Skeletal muscle satellite cell (primary cell): ENCODE data around the gene NUTF2.
"Not testable (repeated sequence)": the region's sequence is repeated elsewhere in the genome, so short reads cannot be mapped to it uniquely, and the experiment has no call there.

Experiments
- H3K27me3 ChIP-seq: 2 replicates; pipeline ENCODE4 v1.7.0; 2013; ENCODE audit warnings: low read length; ENCODE audit not compliant: control insufficient read depth, insufficient read depth
- H3K36me3 ChIP-seq: 2 replicates; pipeline ENCODE4 v1.7.0; 2013; ENCODE audit warnings: mild to moderate bottlenecking, control low read depth, low read length; ENCODE audit not compliant: insufficient read depth
- H3K4me1 ChIP-seq: 2 replicates; pipeline ENCODE4 v1.7.0; 2013; ENCODE audit warnings: low read length; ENCODE audit not compliant: control insufficient read depth, insufficient read depth
- H3K4me2 ChIP-seq: 2 replicates; pipeline ENCODE4 v1.7.0; 2013; ENCODE audit warnings: mild to moderate bottlenecking, low read length
- H3K4me3 ChIP-seq: 2 replicates; pipeline ENCODE4 v1.7.0; 2013; ENCODE audit warnings: low read length
- H3K9ac ChIP-seq: 2 replicates; pipeline ENCODE4 v1.7.0; 2013; ENCODE audit warnings: mild to moderate bottlenecking, low read depth, low read length, moderate library complexity
- H3K9me3 ChIP-seq: replicated peaks from 2 replicates; pipeline ENCODE4 v1.7.0; 2013; ENCODE audit warnings: mild to moderate bottlenecking, control low read depth, low read length

The NUTF2 gene

DNA sequence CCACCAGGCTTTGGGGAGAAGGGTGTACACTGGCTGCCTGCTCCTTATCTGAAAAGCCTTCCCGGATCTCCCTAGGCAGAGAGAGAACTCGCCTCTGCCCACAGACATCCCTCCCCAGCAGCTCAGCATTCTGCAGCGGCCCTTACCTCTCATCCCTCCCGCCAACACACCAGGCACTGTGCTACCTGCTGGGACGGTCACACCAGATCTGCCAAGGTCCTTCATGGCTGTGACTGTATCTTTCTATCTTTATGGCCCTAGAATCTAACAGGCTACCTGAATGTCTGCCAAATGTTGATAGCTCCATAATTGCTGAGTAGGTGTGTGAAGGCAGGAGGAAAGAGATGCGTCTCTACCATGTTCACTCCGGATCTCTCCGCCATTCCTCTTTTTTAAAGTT, 32.2 kb upstream of the NUTF2 start:
- no peaks in the 10 kb centered on the region for H3K36me3 ChIP-seq
- no peaks in the 10 kb centered on the region for H3K9me3 ChIP-seq
- no peak overlapping the region for H3K9ac ChIP-seq
- no peak overlapping the region for H3K4me2 ChIP-seq
- no peaks in the 10 kb centered on the region for H3K27me3 ChIP-seq
- no peaks in the 10 kb centered on the region for H3K4me1 ChIP-seq
- H3K4me3 ChIP-seq, result no peak overlapping the region

DNA sequence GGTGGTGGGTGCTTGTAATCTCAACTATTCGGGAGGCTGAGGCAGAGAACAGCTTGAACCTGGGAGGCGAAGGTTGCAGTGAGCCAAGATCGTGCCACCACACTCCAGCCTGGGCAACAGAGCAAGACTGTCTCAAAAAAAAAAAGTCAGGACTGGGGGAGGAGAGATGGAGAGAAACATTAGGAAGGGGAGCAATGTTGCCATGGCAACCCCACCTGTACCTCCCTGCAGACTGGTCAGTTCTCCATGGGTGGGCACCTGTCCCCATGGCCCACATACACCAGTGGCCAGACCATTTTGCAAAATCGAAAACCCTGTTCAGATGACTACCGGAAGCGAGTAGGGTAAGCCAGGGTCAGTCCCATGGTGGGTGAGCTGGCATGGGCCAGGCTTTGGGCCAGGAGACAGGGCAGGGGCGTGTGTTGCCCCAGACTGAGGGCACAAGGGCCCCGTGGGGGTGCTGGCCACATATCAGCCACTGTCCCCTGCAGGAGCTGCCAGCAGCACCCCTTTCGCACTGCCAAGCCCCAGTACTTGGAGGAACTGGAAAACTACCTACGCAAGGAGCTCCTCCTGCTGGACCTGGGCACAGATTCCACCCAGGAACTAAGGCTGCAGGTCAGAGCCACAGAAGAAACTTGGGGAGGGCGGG, 26.0 kb upstream of the NUTF2 start:
- H3K9ac ChIP-seq, result no peak overlapping the region
- H3K9me3 ChIP-seq, result no peaks in the 10 kb centered on the region
- H3K4me1 ChIP-seq, result no peaks in the 10 kb centered on the region
- no peak overlapping the region for H3K4me2 ChIP-seq
- no peaks in the 10 kb centered on the region for H3K27me3 ChIP-seq
- H3K36me3 ChIP-seq, result no peaks in the 10 kb centered on the region
- no peak overlapping the region for H3K4me3 ChIP-seq

DNA sequence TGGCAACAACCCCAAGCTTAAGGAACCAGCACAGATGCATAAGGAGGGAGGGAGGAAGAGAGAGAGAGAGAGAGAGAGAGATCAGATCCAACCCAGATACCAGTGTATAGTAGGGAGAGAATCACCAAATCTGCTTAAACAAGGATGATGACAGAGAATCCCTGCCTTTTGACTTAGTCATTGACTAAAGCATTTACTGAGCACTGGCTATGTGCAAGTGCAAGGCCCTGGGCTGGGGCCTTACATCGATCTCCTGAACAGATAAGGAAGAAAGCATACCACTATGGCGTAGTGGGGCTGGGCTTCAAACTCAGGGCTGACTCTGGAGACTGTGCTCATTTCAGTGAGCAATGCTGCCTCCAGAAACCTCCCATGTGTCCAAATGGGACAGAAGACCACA, 24.2 kb upstream of the NUTF2 start:
- H3K9ac ChIP-seq, result no peak overlapping the region
- H3K4me1 ChIP-seq, result no peaks in the 10 kb centered on the region
- no peaks in the 10 kb centered on the region for H3K9me3 ChIP-seq
- peaks cover 10% of the 10 kb centered on the region for H3K36me3 ChIP-seq
- H3K4me3 ChIP-seq, result no peak overlapping the region
- no peak overlapping the region for H3K4me2 ChIP-seq
- no peaks in the 10 kb centered on the region for H3K27me3 ChIP-seq

DNA sequence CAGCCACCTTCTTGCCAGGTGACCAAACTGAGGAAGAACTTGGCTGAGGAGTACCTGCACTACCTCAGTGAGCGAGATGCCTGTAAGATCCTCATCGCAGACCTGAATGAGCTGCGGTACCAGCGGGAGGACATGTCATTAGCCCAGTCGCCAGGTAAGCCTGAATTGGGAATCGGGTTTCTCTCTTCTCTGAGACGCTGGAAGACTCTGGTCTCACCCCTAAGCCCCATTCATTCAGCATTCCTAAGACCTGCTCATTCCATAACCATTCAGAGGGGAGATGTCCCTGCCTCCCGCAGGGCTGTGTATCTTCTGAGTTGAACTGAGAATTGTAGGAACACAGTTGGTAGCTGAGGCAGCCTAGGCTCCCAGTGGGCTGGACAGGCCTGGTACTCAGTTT, 21.6 kb upstream of the NUTF2 start:
- no peak overlapping the region for H3K9ac ChIP-seq
- H3K4me3 ChIP-seq, result no peak overlapping the region
- H3K27me3 ChIP-seq, result no peaks in the 10 kb centered on the region
- H3K4me2 ChIP-seq, result no peak overlapping the region
- H3K36me3 ChIP-seq, result peaks cover 29% of the 10 kb centered on the region
- no peaks in the 10 kb centered on the region for H3K9me3 ChIP-seq
- no peaks in the 10 kb centered on the region for H3K4me1 ChIP-seq

DNA sequence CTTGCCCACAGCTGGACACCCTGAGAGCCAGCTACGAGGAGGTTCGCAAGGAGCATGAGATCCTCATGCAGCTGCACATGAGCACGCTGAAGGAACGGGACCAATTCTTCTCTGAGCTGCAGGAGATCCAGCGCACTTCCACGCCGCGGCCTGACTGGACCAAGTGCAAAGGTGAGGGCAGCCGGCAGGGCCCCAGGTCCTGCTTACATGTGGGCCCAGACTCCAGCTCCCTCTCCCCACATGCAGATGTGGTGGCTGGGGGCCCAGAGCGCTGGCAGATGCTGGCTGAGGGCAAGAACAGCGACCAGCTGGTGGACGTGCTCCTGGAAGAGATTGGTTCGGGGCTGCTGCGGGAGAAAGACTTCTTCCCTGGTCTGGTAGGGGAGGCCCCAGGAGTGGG, 20.8 kb upstream of the NUTF2 start:
- H3K27me3 ChIP-seq, result no peaks in the 10 kb centered on the region
- no peak overlapping the region for H3K9ac ChIP-seq
- no peak overlapping the region for H3K4me3 ChIP-seq
- H3K4me1 ChIP-seq, result no peaks in the 10 kb centered on the region
- no peak overlapping the region for H3K4me2 ChIP-seq
- H3K9me3 ChIP-seq, result no peaks in the 10 kb centered on the region
- peaks cover 37% of the 10 kb centered on the region for H3K36me3 ChIP-seq

DNA sequence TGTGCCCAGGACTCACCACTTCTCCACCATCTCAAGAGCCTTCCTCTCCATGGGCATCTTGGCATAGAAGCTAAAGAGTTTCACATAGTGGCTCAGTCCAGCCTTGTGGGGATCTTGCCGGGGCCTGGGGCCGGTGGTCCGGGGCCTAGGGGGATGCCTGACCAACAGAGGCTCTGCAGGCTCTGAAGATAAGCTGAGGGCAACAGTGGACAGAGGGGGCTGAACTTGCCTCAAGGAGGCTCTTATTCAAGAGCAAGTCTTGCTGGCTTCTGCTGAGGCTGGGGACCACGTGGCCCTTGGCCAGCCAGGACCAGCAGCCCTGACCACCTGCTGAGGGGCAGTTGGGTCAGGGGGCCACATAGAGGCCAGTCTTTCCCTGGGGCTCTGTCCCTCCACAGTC, 18.1 kb upstream of the NUTF2 start:
- no peak overlapping the region for H3K4me3 ChIP-seq
- no peaks in the 10 kb centered on the region for H3K27me3 ChIP-seq
- H3K36me3 ChIP-seq, result peaks cover 52% of the 10 kb centered on the region
- no peaks in the 10 kb centered on the region for H3K9me3 ChIP-seq
- H3K9ac ChIP-seq, result no peak overlapping the region
- H3K4me1 ChIP-seq, result peaks cover 7% of the 10 kb centered on the region
- H3K4me2 ChIP-seq, result no peak overlapping the region

DNA sequence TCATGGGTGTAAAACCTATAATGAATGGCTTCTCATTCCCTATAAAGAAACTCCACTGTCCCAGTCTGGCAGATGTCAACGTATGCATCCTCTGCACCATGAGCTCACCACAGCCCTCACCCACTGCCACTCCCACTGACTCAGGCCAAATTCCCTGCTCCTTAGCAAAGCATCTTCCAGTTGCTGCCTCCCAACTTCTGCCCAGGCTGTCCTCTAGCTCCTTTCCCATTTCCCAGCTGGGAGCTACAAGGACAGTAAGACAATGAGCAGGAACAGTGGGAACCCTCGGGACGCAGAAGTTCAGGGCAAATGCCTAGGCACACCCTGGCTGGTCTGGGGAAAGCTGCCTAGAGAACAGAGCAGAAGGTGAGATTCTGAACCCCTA, 13.7 kb upstream of the NUTF2 start:
- peak overlapping the region; percentile 74 for H3K4me3 ChIP-seq
- no peaks in the 10 kb centered on the region for H3K27me3 ChIP-seq
- peaks cover 38% of the 10 kb centered on the region for H3K36me3 ChIP-seq
- H3K4me1 ChIP-seq, result peaks cover 7% of the 10 kb centered on the region
- peak overlapping the region; percentile 84 for H3K4me2 ChIP-seq
- peak overlapping the region; percentile 94 for H3K9ac ChIP-seq
- no peaks in the 10 kb centered on the region for H3K9me3 ChIP-seq

DNA sequence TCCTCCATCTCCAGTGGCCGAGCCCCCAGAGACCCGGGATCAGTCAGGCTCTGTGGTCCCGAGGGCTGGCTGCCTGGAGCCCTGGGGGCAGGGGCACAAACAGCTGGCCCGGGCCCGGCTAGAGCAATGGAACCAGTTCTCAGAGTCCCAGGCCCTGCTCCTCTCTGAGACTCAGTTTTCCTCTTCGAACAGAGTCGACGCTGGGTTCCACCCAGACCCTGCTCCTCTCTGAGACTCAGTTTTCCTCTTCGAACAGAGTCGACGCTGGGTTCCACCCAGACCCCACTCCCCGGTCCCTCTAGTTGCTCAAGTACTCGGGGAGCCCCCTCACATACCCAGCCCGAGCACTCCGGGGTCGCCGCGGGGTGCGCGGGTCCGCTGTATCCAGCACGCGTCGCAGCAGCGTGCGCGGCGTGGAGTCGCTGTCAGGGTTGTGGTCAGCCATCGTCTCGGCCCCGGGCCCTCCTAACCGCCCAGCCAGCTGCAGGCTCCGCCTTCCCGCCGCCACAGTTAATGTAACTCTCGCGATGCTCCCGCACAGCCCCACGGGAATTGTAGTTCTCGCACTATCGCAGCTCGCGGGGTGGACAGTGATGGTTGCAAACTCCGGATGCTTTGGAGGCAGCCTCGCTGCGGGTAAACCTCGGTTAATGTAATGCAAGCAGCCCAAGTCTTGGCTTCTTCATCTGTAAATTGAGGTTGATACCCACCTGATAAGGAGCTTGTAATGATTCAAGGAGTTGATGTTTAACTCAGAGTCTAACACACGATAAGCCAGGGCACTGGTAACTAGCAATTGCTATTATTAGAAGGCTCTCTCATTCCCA, 13.1 kb upstream of the NUTF2 start:
- peak overlapping the region; percentile 74 for H3K4me3 ChIP-seq
- peak overlapping the region; percentile 84 for H3K4me2 ChIP-seq
- H3K9me3 ChIP-seq, result no peaks in the 10 kb centered on the region
- H3K4me1 ChIP-seq, result peaks cover 7% of the 10 kb centered on the region
- peak overlapping the region; percentile 94 for H3K9ac ChIP-seq
- H3K36me3 ChIP-seq, result peaks cover 34% of the 10 kb centered on the region
- no peaks in the 10 kb centered on the region for H3K27me3 ChIP-seq

DNA sequence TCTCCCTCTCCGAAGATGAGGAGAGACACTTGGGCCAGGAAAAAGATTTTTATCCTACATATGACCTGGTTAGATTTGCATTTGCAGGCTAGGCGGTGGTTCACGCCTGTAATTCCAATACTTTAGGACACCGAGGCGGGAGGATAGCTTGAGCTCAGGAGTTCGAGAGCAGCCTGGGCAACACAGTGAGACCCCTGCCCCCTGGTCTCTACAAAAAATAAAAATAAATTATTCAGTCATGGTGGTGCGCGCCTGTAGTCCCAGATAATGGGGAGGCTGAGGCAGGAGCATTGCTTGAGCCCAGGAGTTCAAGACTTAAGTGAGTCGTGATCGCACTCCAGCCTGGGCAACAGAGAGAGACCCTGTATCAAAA, 12.5 kb upstream of the NUTF2 start:
- peak overlapping the region; percentile 94 for H3K9ac ChIP-seq
- peaks cover 7% of the 10 kb centered on the region for H3K4me1 ChIP-seq
- peaks cover 29% of the 10 kb centered on the region for H3K36me3 ChIP-seq
- peak overlapping the region; percentile 74 for H3K4me3 ChIP-seq
- peak overlapping the region; percentile 84 for H3K4me2 ChIP-seq
- no peaks in the 10 kb centered on the region for H3K27me3 ChIP-seq
- H3K9me3 ChIP-seq, result no peaks in the 10 kb centered on the region

DNA sequence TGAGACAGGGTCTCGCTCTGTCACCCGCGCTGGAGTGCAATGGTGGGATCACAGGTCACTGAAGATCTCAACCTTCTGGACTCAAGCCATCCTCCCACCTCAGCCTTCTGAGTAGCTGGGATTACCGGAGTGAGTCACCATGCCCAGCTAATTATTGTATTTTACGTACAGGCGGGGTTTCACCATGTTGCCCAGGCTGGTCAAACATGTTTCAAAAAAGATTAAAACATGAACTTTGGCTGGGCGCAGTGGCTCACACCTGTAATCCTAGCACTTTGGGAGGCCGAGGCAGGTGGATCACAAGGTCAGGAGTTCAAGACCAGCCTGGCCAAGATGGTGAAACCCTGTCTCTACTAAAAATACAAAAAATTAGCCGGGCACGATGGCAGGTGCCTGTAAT, 9.5 kb upstream of the NUTF2 start:
- H3K27me3 ChIP-seq, H3K9ac ChIP-seq, H3K36me3 ChIP-seq, H3K4me3 ChIP-seq, H3K4me2 ChIP-seq, H3K9me3 ChIP-seq: not testable (repeated sequence)
- H3K4me1 ChIP-seq, result peaks cover 12% of the 10 kb centered on the region

DNA sequence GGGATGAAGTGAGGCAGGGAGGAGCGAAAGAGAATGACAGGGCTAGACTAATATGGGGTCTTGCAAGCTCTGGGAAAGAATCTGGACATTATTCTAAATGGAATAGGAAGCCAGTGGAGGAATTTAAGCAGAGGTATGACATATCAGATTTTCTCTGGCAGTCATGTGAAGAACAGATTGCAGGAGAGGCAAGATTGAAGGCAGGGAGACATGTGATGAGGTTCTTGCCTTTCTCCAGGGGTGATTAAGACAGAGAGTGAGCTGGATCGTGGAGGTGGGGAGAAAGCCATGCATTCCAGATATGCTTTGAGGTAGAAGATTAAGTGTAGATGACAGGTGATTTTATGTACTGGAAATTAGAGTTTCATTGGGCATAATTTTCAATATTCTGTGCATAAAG, 8.9 kb upstream of the NUTF2 start:
- H3K27me3 ChIP-seq, result no peaks in the 10 kb centered on the region
- no peaks in the 10 kb centered on the region for H3K36me3 ChIP-seq
- no peak overlapping the region for H3K9ac ChIP-seq
- H3K4me1 ChIP-seq, result peaks cover 10% of the 10 kb centered on the region
- no peak overlapping the region for H3K4me2 ChIP-seq
- no peaks in the 10 kb centered on the region for H3K9me3 ChIP-seq
- H3K4me3 ChIP-seq, result no peak overlapping the region
